ENCODE data around the gene ULBP1.

- TF ChIP-seq EP300 (IDR thresholded peaks at IDR 0.05; ENCODE audit: low read depth), result no peak
- TF ChIP-seq CTCF (IDR thresholded peaks at IDR 0.05), result peak in 2 of 5 experiments; percentile 11 to 33
- peak in 1 of 3 donors; percentile 59 for TF ChIP-seq POLR2AphosphoS5 (IDR thresholded peaks at IDR 0.05)
Measured at GRCh38 chr6:150004783-150005717, 41.3 kb downstream of the ULBP1 start.

All from transverse colon (tissue), 4 donors.